SK-N-MC (cell line): ENCODE measurements around the gene CDH23.

ENCODE experiments used
- DNase-seq: peaks from one replicate; pipeline ENCODE4 v3.0.0-alpha.2; 2011; ENCODE audit warnings: low read depth, low spot score
- H3K27ac ChIP-seq: fragments of 200-600 bp; sonication (generic); 2 replicates; pipeline ENCODE4 v1.5.1; 2016; ENCODE audit warnings: mixed run types
- H3K36me3 ChIP-seq: fragments of 200-600 bp; sonication (generic); 2 replicates; pipeline ENCODE4 v1.6.1; 2017; ENCODE audit warnings: antibody characterized with exemption, low read length, mixed read lengths; ENCODE audit not compliant: insufficient read depth
- H3K4me3 ChIP-seq: fragments of 200-600 bp; sonication (generic); 2 replicates; pipeline ENCODE4 v1.5.1; 2016
- H3K9ac ChIP-seq: fragments of 200-600 bp; sonication (generic); 2 replicates; pipeline ENCODE4 v1.8.0; 2017; ENCODE audit warnings: mixed run types, mixed read lengths; ENCODE audit not compliant: insufficient read length
- H3K9me3 ChIP-seq: fragments of 200-600 bp; sonication (generic); 2 replicates; pipeline ENCODE4 v1.6.1; 2017; ENCODE audit warnings: low read depth, mild to moderate bottlenecking, antibody characterized with exemption, low read length, moderate library complexity, mixed read lengths
- EZH2 ChIP-seq: fragments of 200-600 bp; sonication (generic); IDR thresholded peaks from one replicate; pipeline ENCODE4 v1.6.1; 2017; ENCODE audit warnings: antibody characterized with exemption
- FOXP2 ChIP-seq: optimal IDR thresholded peaks from 2 replicates; pipeline ENCODE3; 2011; ENCODE audit warnings: mild to moderate bottlenecking, moderate library complexity; ENCODE audit not compliant: insufficient read depth; ENCODE audit errors: extremely low read length, control extremely low read depth
- POLR2AphosphoS5 ChIP-seq: IDR thresholded peaks from 2 replicates; pipeline ENCODE4 v1.6.1; 2012; ENCODE audit warnings: mild to moderate bottlenecking, low read depth, low read length, borderline replicate concordance

The CDH23 gene

GRCh38 chr10:71675295-71675970 lies 278.7 kb downstream of the CDH23 start:
- no peaks in the 10 kb centered on the region for H3K9me3 ChIP-seq
- TF ChIP-seq FOXP2 (no peak), EZH2 (no peak), POLR2AphosphoS5 (no peak)
- H3K27ac ChIP-seq, result no peak overlapping the region
- H3K36me3 ChIP-seq, result no peaks in the 10 kb centered on the region
- no peak for DNase-seq
- H3K9ac ChIP-seq, result no peak overlapping the region
- no peak overlapping the region for H3K4me3 ChIP-seq

GRCh38 chr10:71677261-71677660 lies 280.5 kb downstream of the CDH23 start:
- Histone ChIP-seq H3K9ac (no peak overlapping the region), H3K27ac (no peak overlapping the region), H3K4me3 (no peak overlapping the region), H3K9me3 (no peaks in the 10 kb centered on the region), H3K36me3 (no peaks in the 10 kb centered on the region)
- TF ChIP-seq EZH2, result no peak
- no peak for TF ChIP-seq FOXP2
- no peak for TF ChIP-seq POLR2AphosphoS5
- DNase-seq, result no peak

GRCh38 chr10:71678057-71678805 lies 281.5 kb downstream of the CDH23 start:
- no peak overlapping the region for H3K4me3 ChIP-seq
- no peaks in the 10 kb centered on the region for H3K9me3 ChIP-seq
- no peak overlapping the region for H3K27ac ChIP-seq
- no peak for TF ChIP-seq FOXP2
- no peak for TF ChIP-seq EZH2
- no peak for TF ChIP-seq POLR2AphosphoS5
- H3K9ac ChIP-seq, result no peak overlapping the region
- H3K36me3 ChIP-seq, result no peaks in the 10 kb centered on the region
- no peak for DNase-seq

GRCh38 chr10:71679425-71679824 lies 282.7 kb downstream of the CDH23 start:
- Histone ChIP-seq H3K9me3 (no peaks in the 10 kb centered on the region), H3K4me3 (no peak overlapping the region), H3K36me3 (no peaks in the 10 kb centered on the region), H3K27ac (no peak overlapping the region), H3K9ac (no peak overlapping the region)
- DNase-seq, result no peak
- TF ChIP-seq POLR2AphosphoS5, result no peak
- TF ChIP-seq FOXP2, result no peak
- TF ChIP-seq EZH2, result no peak

- Histone ChIP-seq H3K9ac (no peak overlapping the region), H3K36me3 (no peaks in the 10 kb centered on the region), H3K27ac (no peak overlapping the region), H3K9me3 (no peaks in the 10 kb centered on the region), H3K4me3 (no peak overlapping the region)
- TF ChIP-seq FOXP2 (no peak), POLR2AphosphoS5 (no peak), EZH2 (no peak)
- DNase-seq, result no peak
These were observed 285.3 kb downstream of the CDH23 start for GRCh38 chr10:71681977-71682376.

GRCh38 chr10:71683301-71683700 lies 286.6 kb downstream of the CDH23 start:
- no peak overlapping the region for H3K27ac ChIP-seq
- H3K9me3 ChIP-seq, result no peaks in the 10 kb centered on the region
- TF ChIP-seq POLR2AphosphoS5, result no peak
- no peak for TF ChIP-seq FOXP2
- no peak for TF ChIP-seq EZH2
- no peak overlapping the region for H3K4me3 ChIP-seq
- no peaks in the 10 kb centered on the region for H3K36me3 ChIP-seq
- H3K9ac ChIP-seq, result no peak overlapping the region
- no peak for DNase-seq

GRCh38 chr10:71684356-71685173 lies 287.8 kb downstream of the CDH23 start:
- DNase-seq, result no peak

More at GRCh38 chr10:71684356-71685173, 287.8 kb downstream of the CDH23 start:
- Histone ChIP-seq H3K9me3 (no peaks in the 10 kb centered on the region), H3K4me3 (no peak overlapping the region), H3K27ac (no peak overlapping the region), H3K9ac (no peak overlapping the region), H3K36me3 (no peaks in the 10 kb centered on the region)
- no peak for TF ChIP-seq EZH2
- no peak for TF ChIP-seq POLR2AphosphoS5
- no peak for TF ChIP-seq FOXP2
